HUES64 (cell line): ENCODE data around the gene MLXIPL.
"Not testable (repeated sequence)": the region's sequence is repeated elsewhere in the genome, so short reads cannot be mapped to it uniquely, and the experiment has no call there.

Experiments used
- H3K27ac ChIP-seq: 2 replicates; pipeline ENCODE4 v1.7.0; 2013; ENCODE audit warnings: low read depth, low read length, inconsistent platforms
- H3K27me3 ChIP-seq: 2 replicates; pipeline ENCODE4 v1.6.1; 2013; ENCODE audit warnings: mild to moderate bottlenecking, low read length; ENCODE audit not compliant: insufficient read depth
- H3K36me3 ChIP-seq: 2 replicates; pipeline ENCODE4 v1.6.1; 2013; ENCODE audit warnings: mild to moderate bottlenecking, low read length; ENCODE audit not compliant: insufficient read depth
- H3K4me1 ChIP-seq: 2 replicates; pipeline ENCODE4 v1.6.1; 2013; ENCODE audit warnings: mild to moderate bottlenecking, low read length, moderate library complexity; ENCODE audit not compliant: insufficient read depth
- H3K4me3 ChIP-seq: 2 replicates; pipeline ENCODE4 v1.5.1; 2013; ENCODE audit warnings: mild to moderate bottlenecking, low read length, moderate library complexity
- H3K9ac ChIP-seq: 2 replicates; pipeline ENCODE4 v1.6.1; 2013; ENCODE audit warnings: mild to moderate bottlenecking, low read depth, low read length
- H3K9me3 ChIP-seq: 2 replicates; pipeline ENCODE4 v1.6.1; 2013; ENCODE audit warnings: low read depth, low read length; ENCODE audit not compliant: insufficient read depth
- WGBS: fragments of 150-250, 120-280 bp; methylation state at CpG from one replicate; pipeline ENCODE4 v1.1.7; 2013; ENCODE audit warnings: missing lambda C conversion rate; 5-methylcytosine and 5-hydroxymethylcytosine counted together

Gene MLXIPL

DNA sequence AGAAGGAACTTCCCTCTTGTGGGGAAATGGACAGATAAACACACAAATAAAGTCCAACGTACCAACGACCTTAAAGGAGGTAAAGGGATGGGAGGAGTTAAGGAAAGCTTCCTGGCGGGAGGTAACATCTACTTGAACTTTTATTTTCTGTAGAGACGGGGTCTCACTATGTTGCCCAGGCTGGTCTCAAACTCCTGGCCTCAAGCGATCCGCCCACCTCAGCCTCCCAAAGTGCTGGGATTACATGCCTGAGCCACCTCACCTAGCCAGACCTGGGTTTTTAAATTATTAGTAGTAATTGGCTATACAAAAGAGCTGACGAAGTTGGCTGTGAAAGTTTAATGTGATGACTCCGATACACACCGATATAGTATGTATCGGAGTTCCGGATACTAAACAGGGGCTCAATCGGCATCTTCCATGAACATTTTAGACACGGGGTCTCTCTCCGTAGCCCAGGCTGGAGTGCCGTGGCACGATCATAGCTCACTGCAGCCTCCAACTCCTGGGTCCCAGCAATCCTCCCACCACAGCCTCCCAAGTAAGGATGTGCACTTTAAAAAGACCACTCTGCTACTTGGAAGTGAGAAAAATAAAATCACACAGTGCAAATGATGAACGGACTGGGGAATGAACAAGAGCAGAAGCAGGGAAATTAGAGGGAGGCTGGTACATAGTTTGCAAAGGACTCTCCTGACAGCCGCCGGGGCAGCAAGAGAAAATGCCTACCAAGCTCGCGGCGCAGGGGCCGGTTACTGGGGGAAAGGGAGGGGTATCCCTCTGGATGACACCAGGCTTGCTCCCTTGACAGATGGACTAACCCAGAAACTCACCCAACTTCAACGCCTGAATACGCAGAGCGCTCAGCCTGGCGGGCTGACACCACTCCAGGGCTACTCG, 67.9 kb downstream of the MLXIPL start:
- H3K9ac ChIP-seq, result peak overlapping the region; percentile 64
- no peaks in the 10 kb centered on the region for H3K9me3 ChIP-seq
- WGBS, result 44% methylated on average over 28 of the region's 28 CpGs
- peak overlapping the region; percentile 75 for H3K4me3 ChIP-seq
- no peaks in the 10 kb centered on the region for H3K4me1 ChIP-seq
- H3K27ac ChIP-seq, result peak overlapping the region; percentile 100; the same call in 1 of the 2 replicates
- peaks cover 8% of the 10 kb centered on the region for H3K27me3 ChIP-seq
- peaks cover 19% of the 10 kb centered on the region for H3K36me3 ChIP-seq

DNA sequence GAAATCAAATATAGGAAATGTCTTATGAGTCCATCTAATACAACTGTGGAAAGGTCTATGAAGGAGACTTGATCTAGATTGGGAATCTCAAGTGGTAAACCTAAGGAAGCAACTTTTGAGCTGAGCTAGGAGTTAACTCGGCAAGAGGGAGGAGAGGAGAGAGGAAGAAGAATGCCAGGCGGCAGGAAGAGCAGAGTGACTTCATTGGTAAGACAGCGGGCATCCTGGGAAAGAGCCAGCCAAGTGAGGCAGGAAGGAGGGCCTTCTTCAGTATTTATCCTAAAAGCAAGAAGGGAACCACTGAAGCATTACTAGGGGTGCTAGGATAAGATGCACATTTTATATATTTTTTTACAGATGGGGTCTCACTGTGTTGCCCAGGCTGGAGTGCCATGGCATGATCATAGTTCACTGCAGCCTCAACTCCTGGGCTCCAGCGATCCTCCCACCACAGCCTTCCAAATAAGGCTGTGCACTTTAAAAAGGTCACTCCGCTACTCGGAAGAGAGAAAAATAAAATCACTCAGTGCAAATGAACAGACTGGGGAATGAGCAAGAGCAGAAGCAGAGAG, 68.8 kb downstream of the MLXIPL start:
- peaks cover 27% of the 10 kb centered on the region for H3K36me3 ChIP-seq

DNA sequence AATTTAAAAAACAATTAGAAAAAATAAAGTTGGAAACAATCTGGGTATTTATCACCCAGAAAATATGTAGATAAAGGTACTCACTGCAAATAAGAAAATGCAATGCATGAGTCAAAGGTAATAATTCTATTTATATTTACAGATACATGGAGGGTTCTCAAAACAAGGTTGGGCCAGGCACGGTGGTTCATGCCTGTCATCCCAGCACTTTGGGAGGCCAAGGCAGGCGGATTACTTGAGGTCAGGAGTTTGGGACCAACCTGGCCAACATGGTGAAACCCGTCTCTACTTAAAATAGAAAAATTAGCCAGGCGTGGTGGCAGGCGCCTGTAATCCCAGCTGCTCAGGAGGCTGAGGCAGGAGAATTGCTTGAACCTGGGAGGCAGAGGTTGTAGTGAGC, 74.2 kb downstream of the MLXIPL start:
- not testable (repeated sequence) for H3K27me3 ChIP-seq, H3K9ac ChIP-seq, H3K4me1 ChIP-seq, H3K27ac ChIP-seq, H3K9me3 ChIP-seq, H3K4me3 ChIP-seq
- WGBS, result over 99% methylated on average over 5 of the region's 5 CpGs
- peaks cover 49% of the 10 kb centered on the region for H3K36me3 ChIP-seq

More for the DNA sequence above, 68.8 kb downstream of the MLXIPL start:
- H3K9ac ChIP-seq, result no peak overlapping the region
- H3K9me3 ChIP-seq, result no peaks in the 10 kb centered on the region
- no peaks in the 10 kb centered on the region for H3K4me1 ChIP-seq
- H3K4me3 ChIP-seq, result no peak overlapping the region
- 95% methylated on average over 6 of the region's 6 CpGs for WGBS
- H3K27ac ChIP-seq, result no peak overlapping the region
- peaks cover 8% of the 10 kb centered on the region for H3K27me3 ChIP-seq

DNA sequence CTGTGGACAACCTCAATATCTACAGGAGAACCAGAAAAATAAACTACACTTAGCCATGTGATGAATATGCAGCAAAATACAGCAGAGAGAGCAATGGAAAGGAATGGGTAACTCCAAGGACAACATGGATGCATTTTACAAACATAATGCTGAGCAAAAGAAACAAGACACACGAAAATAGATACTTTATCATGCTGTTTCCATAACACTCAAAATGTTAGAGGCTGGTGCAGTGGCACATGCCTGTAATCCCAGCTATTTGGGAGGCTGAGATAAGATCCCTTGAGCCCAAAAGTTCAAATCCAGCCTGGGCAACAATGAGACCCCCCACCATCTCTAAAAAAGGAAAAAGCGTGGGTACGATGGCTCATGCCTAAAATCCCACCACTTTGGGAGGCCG, 75.1 kb downstream of the MLXIPL start:
- Histone ChIP-seq H3K36me3 (peaks cover 46% of the 10 kb centered on the region), H3K4me1 (no peaks in the 10 kb centered on the region)

DNA sequence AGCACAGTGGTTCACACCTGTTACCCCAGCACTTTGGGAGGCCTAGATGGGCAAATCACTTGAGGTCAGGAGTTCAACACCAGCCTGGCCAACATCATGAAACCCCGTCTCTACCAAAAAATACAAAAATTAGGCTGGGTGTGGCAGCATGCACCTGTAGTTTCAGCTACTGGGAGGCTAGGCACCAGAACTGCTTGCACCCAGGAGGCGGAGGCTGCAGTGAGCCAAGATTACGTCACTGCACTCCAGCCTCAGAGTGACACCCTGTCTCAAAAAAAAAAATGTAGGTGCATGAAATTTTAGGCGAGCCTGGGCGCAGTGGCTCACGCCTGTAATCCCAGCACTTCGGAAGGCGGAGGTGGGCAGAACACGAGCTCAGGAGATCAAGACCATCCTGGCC, 76.5 kb downstream of the MLXIPL start:
- peaks cover 44% of the 10 kb centered on the region for H3K36me3 ChIP-seq

More for the DNA sequence above, 75.1 kb downstream of the MLXIPL start:
- Histone ChIP-seq H3K9me3 (no peaks in the 10 kb centered on the region), H3K4me3 (no peak overlapping the region), H3K9ac (no peak overlapping the region), H3K27ac (no peak overlapping the region), H3K27me3 (no peaks in the 10 kb centered on the region)
- WGBS, result 92% methylated on average over 4 of the region's 4 CpGs

DNA sequence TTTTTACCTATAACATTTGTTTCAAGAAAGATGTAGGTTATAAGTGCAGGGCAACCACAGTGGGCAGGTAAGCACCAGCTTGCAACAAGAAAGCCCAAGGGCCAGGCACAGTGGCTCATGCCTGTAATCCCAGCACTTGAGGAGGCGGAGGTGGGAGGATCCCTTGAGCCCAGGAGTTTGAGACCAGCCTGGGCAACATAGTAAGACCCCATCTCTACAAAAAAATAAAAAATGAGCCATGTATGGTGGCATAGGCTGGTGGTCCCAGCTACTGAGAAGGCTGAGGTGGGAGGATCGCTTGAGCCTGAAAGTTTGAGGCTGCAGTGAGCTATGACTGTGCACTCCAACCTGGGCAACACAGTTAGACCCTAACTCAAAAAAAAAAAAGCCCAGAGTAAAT, 79.6 kb downstream of the MLXIPL start:
- 98% methylated on average over 2 of the region's 2 CpGs for WGBS
- Histone ChIP-seq H3K27ac (no peak overlapping the region), H3K4me1 (no peaks in the 10 kb centered on the region), H3K36me3 (peaks cover 40% of the 10 kb centered on the region), H3K4me3 (no peak overlapping the region), H3K27me3 (no peaks in the 10 kb centered on the region), H3K9ac (no peak overlapping the region), H3K9me3 (no peaks in the 10 kb centered on the region)

More for the DNA sequence above, 76.5 kb downstream of the MLXIPL start:
- 96% methylated on average over 9 of the region's 9 CpGs for WGBS
- H3K9me3 ChIP-seq, result no peaks in the 10 kb centered on the region
- no peak overlapping the region for H3K27ac ChIP-seq
- no peak overlapping the region for H3K4me3 ChIP-seq
- no peak overlapping the region for H3K9ac ChIP-seq
- no peaks in the 10 kb centered on the region for H3K27me3 ChIP-seq
- H3K4me1 ChIP-seq, result no peaks in the 10 kb centered on the region
